Mesodermal cell (in vitro differentiated cells): ENCODE results near the gene ABR.

Experiments used
- H3K27ac ChIP-seq: 2 replicates; pipeline ENCODE4 v1.7.0; 2013; ENCODE audit warnings: mild to moderate bottlenecking, low read depth, low read length, moderate library complexity; ENCODE audit not compliant: severe bottlenecking
- H3K36me3 ChIP-seq: 2 replicates; pipeline ENCODE4 v1.7.1; 2013; ENCODE audit warnings: mild to moderate bottlenecking, low read length, moderate library complexity; ENCODE audit not compliant: control insufficient read depth, insufficient read depth
- H3K4me1 ChIP-seq: one replicate; pipeline ENCODE4 v1.7.1; 2013; ENCODE audit warnings: mild to moderate bottlenecking, low read length; ENCODE audit not compliant: insufficient read depth, control insufficient read depth, poor library complexity, severe bottlenecking
- H3K4me3 ChIP-seq: 2 replicates; pipeline ENCODE4 v1.7.0; 2013; ENCODE audit warnings: low read length, control low read depth, mild to moderate bottlenecking; ENCODE audit not compliant: insufficient read depth, poor library complexity, severe bottlenecking; ENCODE audit errors: extremely low read depth
- H3K9me3 ChIP-seq: 2 replicates; pipeline ENCODE4 v1.7.1; 2013; ENCODE audit warnings: mild to moderate bottlenecking, low read length, moderate library complexity; ENCODE audit not compliant: control insufficient read depth
- WGBS, 2 experiments: methylation state at CpG; one replicate each; pipeline ENCODE4 v1.1.5; 2013; ENCODE audit warnings: missing lambda C conversion rate in 2 of 2; ENCODE audit not compliant: insufficient coverage in 2 of 2; 5-methylcytosine and 5-hydroxymethylcytosine counted together

The ABR gene

DNA sequence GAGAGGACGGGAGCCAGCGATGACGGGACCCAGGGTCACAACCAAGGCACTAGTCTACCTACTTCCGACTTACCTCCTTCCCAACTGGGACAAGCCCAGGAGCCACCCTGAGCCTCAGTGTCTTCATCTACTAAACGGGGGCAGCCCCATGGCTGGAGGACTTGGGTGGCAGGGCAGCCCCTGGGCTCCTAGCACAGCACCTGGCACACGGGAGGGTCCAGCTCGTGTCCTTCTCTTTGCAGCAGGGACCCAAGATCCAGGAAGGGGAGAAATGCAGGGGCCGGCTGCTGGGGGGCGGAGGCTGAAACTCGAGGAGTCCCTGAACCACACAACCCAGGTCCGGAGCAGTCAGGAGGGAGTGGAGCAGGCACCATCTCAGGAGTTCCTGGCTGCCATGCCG lies 63.2 kb downstream of the ABR start:
- no peak overlapping the region for H3K4me3 ChIP-seq
- 72 to 80% methylated on average over 10 to 11 of the region's 12 CpGs for WGBS, 2 experiments

GRCh38 chr17:1112875-1113274 lies 66.9 kb downstream of the ABR start:
- no peaks in the 10 kb centered on the region for H3K36me3 ChIP-seq
- peaks cover 38% of the 10 kb centered on the region for H3K4me1 ChIP-seq
- 74 to 79% methylated on average over 9 of the region's 10 CpGs for WGBS, 2 experiments
- no peak overlapping the region for H3K27ac ChIP-seq
- H3K4me3 ChIP-seq: no peak overlapping the region
- H3K9me3 ChIP-seq: no peaks in the 10 kb centered on the region

More for the DNA sequence above, 63.2 kb downstream of the ABR start:
- Histone ChIP-seq H3K27ac (no peak overlapping the region), H3K36me3 (no peaks in the 10 kb centered on the region), H3K4me1 (peaks cover 18% of the 10 kb centered on the region), H3K9me3 (no peaks in the 10 kb centered on the region)

- Histone ChIP-seq H3K9me3 (no peaks in the 10 kb centered on the region), H3K4me3 (no peak overlapping the region), H3K27ac (peak overlapping the region; percentile 84)
These were observed 68.0 kb downstream of the ABR start for GRCh38 chr17:1111599-1112443.

DNA sequence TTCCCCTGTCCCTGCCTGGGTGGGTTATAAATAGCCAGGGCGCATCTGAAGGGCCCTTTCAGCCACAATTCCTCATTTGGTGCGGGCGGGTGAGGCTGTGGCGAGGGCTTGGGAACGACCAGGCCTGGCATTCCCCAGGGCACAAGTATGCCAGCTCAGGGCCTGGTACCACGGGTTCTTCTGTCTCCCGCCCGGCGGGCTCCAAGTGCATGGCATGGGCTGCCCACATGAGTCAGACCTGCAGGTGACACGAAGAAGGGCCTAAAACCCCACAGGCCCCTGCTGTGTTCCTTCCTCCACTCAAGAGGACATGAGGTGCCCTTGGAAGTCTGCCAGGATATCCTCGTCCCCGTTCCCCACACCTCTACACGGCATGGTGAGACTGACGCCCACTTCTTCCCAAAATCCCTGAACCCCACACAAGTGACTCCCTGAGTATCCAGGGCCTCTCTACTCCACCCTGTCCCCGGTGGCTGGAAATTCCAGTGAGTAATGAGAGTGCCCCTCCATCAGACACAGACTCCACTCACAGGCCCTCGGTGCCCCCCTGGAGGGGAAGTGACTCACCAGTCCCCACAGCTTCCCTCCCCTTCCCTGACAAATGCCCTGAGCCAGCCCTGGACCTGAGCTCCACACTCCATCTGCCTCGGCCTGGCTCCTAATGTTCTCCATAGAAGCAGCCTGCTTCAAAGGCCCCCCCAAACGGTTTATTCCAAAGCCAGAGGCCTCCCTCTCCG lies 68.8 kb downstream of the ABR start:
- Histone ChIP-seq H3K9me3 (no peaks in the 10 kb centered on the region), H3K4me1 (peaks cover 38% of the 10 kb centered on the region), H3K27ac (peak overlapping the region; percentile 84), H3K4me3 (no peak overlapping the region), H3K36me3 (peaks cover 5% of the 10 kb centered on the region)
- WGBS, 2 experiments: 73 to 78% methylated on average over 18 to 19 of the region's 19 CpGs

More at GRCh38 chr17:1111599-1112443, 68.0 kb downstream of the ABR start:
- H3K36me3 ChIP-seq: peaks cover 2% of the 10 kb centered on the region
- 92 to 93% methylated on average over 21 to 22 of the region's 22 CpGs for WGBS, 2 experiments
- H3K4me1 ChIP-seq: peaks cover 38% of the 10 kb centered on the region

DNA sequence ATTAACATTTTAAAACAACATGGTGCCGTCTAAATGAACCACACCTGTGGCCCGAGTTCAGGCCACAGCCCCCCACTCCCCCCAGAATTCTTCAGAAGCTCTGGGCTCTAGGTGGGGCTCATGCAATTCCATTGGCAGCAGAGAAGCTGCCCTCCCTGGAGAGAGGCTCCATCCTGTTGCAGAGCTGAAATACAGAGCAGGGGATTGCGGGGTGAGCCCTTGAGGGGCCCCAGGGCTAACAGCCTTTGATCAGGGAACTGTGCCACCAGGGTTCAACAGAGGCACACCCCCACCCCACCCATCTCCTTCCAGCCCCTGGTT lies 69.3 kb downstream of the ABR start:
- Histone ChIP-seq H3K4me1 (peaks cover 38% of the 10 kb centered on the region), H3K27ac (peak overlapping the region; percentile 84), H3K9me3 (no peaks in the 10 kb centered on the region), H3K4me3 (no peak overlapping the region), H3K36me3 (peaks cover 5% of the 10 kb centered on the region)
- WGBS, 2 experiments: 79 to 90% methylated on average over 3 of the region's 3 CpGs

DNA sequence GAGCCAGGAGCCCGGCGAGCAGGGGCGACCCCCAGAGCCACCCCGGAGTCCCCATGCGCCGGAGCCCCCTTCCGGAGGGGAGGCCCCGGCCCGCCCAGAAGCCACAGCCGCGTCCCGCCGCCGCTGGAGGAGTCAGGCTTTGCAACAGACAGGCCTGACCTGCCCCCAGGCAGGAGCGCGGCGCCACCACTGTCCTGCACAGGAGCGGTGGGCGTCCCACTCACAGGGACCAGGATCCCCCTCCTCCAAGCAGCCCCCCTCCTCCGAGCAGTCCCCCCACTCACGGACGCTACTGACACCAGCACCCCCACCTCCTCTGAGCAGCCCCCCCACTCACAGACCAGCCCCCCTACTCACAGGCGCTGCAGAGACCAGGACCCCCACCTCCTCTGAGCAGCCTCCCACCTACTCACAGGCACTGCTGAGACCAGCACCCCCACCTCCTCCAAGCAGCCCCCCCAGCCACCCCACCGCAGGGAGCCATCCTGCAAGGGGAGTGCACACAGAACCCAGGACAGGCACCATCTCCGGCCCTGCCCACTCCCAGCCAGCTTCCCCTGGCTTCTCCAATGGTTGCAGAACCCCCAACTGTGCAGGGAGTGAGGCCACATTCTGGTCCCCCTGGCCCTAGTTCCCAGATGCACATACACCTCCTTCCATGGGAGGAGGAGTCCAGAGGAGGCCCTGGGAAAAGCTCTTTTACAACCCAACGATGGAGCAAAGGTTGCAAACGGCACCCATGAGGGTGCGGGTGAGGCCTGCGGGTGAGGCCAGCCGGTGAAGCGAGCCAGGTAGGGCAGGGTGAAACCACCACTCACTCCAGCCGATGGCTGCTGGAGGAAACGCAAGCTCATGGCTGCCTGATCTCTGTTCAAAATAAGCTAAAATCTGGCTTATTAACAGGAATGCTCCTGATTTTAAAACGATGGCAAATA lies 69.9 kb downstream of the ABR start:
- Histone ChIP-seq H3K9me3 (no peaks in the 10 kb centered on the region), H3K4me3 (peak overlapping the region; percentile 63), H3K4me1 (peaks cover 34% of the 10 kb centered on the region), H3K36me3 (peaks cover 5% of the 10 kb centered on the region), H3K27ac (peak overlapping the region; percentile 41)
- WGBS, 2 experiments: 24 to 35% methylated on average over 20 to 26 of the region's 34 CpGs

DNA sequence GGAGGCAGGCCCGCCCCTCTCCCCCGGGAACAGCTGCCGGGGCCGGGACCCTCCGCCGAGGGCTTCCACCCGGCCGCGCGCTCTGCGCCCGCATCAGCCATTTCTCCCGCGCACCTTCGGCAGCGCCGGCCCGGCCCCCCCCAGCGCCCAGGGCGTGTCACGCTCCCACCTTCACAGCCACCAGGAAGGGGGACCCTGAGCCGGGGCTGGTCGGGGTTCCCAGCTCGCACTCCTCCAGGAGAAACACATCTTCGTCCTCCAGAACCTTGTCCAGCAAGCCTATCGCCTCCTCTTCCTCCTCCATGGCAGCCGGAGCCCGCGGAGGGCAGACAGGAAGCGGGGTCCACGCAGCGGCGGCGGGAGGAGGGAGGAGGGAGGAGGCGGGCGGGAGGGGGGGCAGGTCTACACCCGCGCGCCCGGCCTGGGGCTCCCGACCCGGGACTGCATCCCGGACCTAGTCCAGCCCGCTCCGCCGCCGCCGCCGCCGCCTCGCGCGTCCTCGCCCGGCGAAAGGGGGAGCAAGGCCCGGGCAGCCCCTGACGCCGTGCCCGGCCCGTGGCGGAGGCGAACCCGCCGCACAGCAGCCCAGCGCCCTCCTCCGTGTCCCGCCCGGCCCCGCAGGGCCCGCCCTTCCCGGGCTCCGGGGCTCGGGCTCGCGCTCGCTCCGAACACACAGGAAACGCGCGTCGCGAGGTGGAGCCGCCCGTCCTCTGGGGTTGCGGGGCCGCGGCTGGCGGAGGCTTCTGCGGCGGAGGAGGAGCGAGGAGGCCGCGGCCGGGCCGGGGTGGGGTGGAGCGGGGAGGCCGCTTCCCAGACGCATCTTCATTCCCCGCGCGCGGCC lies 70.8 kb downstream of the ABR start:
- Histone ChIP-seq H3K9me3 (no peaks in the 10 kb centered on the region), H3K36me3 (peaks cover 5% of the 10 kb centered on the region), H3K27ac (peak overlapping the region; percentile 41), H3K4me3 (peak overlapping the region; percentile 63), H3K4me1 (peaks cover 30% of the 10 kb centered on the region)
- 0 to 1% methylated on average over 34 to 72 of the region's 103 CpGs for WGBS, 2 experiments

GRCh38 chr17:1108478-1108764 lies 71.4 kb downstream of the ABR start:
- peaks cover 30% of the 10 kb centered on the region for H3K4me1 ChIP-seq
- H3K36me3 ChIP-seq: peaks cover 5% of the 10 kb centered on the region
- H3K4me3 ChIP-seq: peak overlapping the region; percentile 63
- H3K9me3 ChIP-seq: no peaks in the 10 kb centered on the region
- H3K27ac ChIP-seq: no peak overlapping the region
- 2 to 4% methylated on average over 14 to 16 of the region's 16 CpGs for WGBS, 2 experiments

DNA sequence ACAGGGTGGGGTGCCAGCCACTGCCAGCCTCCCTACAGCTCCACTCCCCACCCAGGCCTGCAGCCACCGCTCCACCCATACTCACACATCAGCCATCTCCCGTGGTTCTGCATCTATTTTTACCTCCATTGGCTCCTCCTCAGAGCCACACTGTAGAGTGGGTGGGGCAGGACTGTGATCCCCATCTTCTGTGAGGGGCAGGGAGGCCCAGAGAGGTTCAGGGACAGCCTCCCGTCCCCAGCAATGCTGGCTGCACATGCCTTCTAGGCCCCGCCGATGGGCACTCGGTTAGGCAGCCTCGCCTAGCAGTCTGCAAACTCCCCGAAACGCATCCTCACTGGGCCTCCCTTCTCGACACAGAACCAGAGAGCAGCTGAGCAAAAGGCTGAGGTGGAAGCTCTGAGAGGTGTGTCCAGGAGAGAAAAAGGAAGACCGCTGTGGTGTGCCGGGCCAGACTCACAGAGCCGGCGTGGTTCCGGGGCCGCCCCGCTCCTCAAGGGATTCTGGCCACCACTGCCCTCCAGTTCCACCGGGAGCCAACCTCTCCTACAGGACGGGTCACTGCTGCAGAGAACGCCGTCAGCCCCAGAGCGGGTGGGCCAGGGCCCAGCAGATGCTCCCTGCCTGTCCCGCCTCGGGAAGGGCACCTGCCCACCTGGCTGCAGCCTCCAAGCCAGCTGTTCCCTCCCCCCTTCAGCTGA lies 71.9 kb downstream of the ABR start:
- H3K9me3 ChIP-seq: no peaks in the 10 kb centered on the region
- no peak overlapping the region for H3K27ac ChIP-seq
- WGBS, 2 experiments: 68 to 74% methylated on average over 16 to 22 of the region's 24 CpGs
- H3K4me1 ChIP-seq: peaks cover 29% of the 10 kb centered on the region
- H3K36me3 ChIP-seq: peaks cover 7% of the 10 kb centered on the region
- H3K4me3 ChIP-seq: peak overlapping the region; percentile 63
